Nephron (organoid): Measurements from ENCODE around the gene HSP90AB1.

Experiments
- H3K27ac Mint-ChIP-seq, 3 experiments: 2 replicates each; pipeline ENCODE4 v1.8.0; 2020; ENCODE audit warnings: mixed read lengths in 3 of 3, mild to moderate bottlenecking in 2 of 3, moderate library complexity in 1 of 3
- H3K27me3 Mint-ChIP-seq: 2 replicates; pipeline ENCODE4 v1.8.0; 2021; ENCODE audit warnings: low read depth, mild to moderate bottlenecking, moderate library complexity, mixed read lengths
- H3K36me3 Mint-ChIP-seq: 2 replicates; pipeline ENCODE4 v1.8.0; 2020; ENCODE audit warnings: low read depth, mixed read lengths
- H3K4me1 Mint-ChIP-seq: 2 replicates; pipeline ENCODE4 v1.8.0; 2020; ENCODE audit warnings: mixed read lengths
- H3K4me3 Mint-ChIP-seq, 3 experiments: 2 replicates each; pipeline ENCODE4 v1.8.0; 2020; ENCODE audit warnings: mild to moderate bottlenecking in 3 of 3, mixed read lengths in 3 of 3, moderate library complexity in 2 of 3
- H3K9me3 Mint-ChIP-seq: 2 replicates; pipeline ENCODE4 v1.8.0; 2020; ENCODE audit warnings: mixed read lengths
- CTCF ChIP-seq, 3 experiments: fragments of 200-600 bp; sonication (generic); IDR thresholded peaks; one replicate each; pipeline ENCODE4 v1.5.0; 2021; ENCODE audit warnings: antibody characterized with exemption in 3 of 3; ENCODE audit not compliant: unreplicated experiment in 3 of 3

HSP90AB1 gene

GRCh38 chr6:44284121-44284520, 37.2 kb downstream of the HSP90AB1 start:
- Mint-ChIP-seq H3K27me3 (peaks cover 73% of the 10 kb centered on the region), H3K4me1 (no peaks in the 10 kb centered on the region), H3K27ac (no peak overlapping the region), H3K4me3 (no peak overlapping the region), H3K36me3 (no peaks in the 10 kb centered on the region), H3K9me3 (no peaks in the 10 kb centered on the region)
- TF ChIP-seq CTCF (IDR thresholded peaks at IDR 0.05; ENCODE audit: unreplicated experiment in 3 of 3), result no peak

DNA sequence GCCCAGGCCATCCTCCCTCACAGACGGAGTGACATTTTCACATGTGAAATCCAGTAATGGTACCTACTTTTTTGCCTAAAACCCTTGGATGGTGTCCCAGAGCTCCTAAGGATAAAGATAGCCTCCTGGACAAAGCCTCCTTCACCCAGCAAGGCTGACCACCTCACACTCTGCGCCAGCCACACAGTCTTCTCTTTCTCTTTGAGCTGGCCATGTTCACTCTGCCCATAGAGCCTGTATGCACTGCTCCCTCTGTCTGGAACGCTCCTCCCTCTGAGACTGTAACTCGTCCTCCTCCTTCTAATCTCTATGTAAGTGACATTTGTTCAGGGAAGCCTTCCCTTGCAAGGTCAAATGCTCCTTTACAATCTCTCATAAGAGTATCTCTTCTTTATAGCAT, 38.0 kb downstream of the HSP90AB1 start:
- Mint-ChIP-seq H3K4me1 (no peaks in the 10 kb centered on the region), H3K4me3 (no peak overlapping the region), H3K27ac (no peak overlapping the region), H3K27me3 (peaks cover 73% of the 10 kb centered on the region), H3K9me3 (no peaks in the 10 kb centered on the region), H3K36me3 (no peaks in the 10 kb centered on the region)
- no peak for TF ChIP-seq CTCF (IDR thresholded peaks at IDR 0.05; ENCODE audit: unreplicated experiment in 3 of 3)

DNA sequence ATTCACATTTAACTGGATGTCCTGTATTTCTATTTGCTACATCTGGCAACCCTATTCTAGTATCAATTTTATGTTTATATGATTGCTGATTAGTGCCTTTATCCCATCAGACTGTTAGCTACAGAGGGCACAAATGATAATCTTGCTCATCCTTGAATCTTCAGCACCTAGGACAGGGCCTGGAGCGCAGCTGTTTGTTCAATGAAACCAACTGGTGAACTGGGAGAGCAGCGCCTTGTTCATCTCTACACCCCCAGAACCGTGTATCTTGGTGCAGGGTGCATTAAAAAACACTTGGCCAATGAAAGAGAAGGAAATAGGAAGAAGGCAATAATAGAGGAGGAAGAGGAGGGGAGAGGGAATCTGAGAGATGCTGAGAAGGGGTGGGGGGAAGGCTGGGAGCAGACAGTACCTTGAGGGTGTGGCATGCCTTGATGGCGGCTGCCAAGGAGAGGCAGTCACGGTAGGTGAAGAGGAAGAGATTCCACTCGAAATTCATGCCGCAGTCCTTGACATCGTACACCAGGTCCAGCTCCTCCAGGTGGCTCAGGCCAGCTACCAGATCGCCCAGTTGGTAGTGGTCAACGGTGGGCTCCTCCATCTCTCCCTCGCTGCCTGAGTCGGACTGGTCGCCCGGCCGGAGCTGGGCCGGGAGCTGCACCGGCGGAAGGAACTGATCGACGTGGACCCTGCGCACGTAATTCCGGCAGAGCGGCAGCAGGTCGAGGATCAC, 38.8 kb downstream of the HSP90AB1 start:
- H3K4me1 Mint-ChIP-seq, result no peaks in the 10 kb centered on the region

DNA sequence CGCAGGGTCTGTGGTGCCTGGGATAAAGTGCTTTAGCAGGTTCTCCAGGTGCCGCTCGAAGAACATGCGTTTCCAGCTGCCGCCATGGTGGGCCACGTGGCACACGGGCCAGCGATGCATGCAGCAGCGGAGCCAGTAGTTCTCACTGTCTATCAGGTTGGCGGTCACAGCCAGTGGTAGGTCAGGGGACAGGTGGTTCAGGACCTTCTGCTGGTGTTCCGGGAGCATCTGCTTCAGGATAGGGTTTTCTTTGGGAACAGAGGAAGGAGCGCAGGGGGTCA, 39.3 kb downstream of the HSP90AB1 start:
- H3K4me3 Mint-ChIP-seq, result no peak overlapping the region
- H3K9me3 Mint-ChIP-seq, result no peaks in the 10 kb centered on the region
- no peak for TF ChIP-seq CTCF (IDR thresholded peaks at IDR 0.05; ENCODE audit: unreplicated experiment in 3 of 3)
- no peaks in the 10 kb centered on the region for H3K4me1 Mint-ChIP-seq
- H3K27me3 Mint-ChIP-seq, result peaks cover 73% of the 10 kb centered on the region
- H3K36me3 Mint-ChIP-seq, result no peaks in the 10 kb centered on the region
- no peak overlapping the region for H3K27ac Mint-ChIP-seq

More for the DNA sequence above, 38.8 kb downstream of the HSP90AB1 start:
- Mint-ChIP-seq H3K27ac (no peak overlapping the region), H3K27me3 (peaks cover 70% of the 10 kb centered on the region), H3K9me3 (no peaks in the 10 kb centered on the region), H3K4me3 (no peak overlapping the region), H3K36me3 (no peaks in the 10 kb centered on the region)
- no peak for TF ChIP-seq CTCF (IDR thresholded peaks at IDR 0.05; ENCODE audit: unreplicated experiment in 3 of 3)

GRCh38 chr6:44286747-44287146, 39.8 kb downstream of the HSP90AB1 start:
- Mint-ChIP-seq H3K27ac (no peak overlapping the region), H3K9me3 (no peaks in the 10 kb centered on the region), H3K4me1 (no peaks in the 10 kb centered on the region), H3K4me3 (no peak overlapping the region), H3K27me3 (peaks cover 79% of the 10 kb centered on the region), H3K36me3 (no peaks in the 10 kb centered on the region)
- TF ChIP-seq CTCF (IDR thresholded peaks at IDR 0.05; ENCODE audit: unreplicated experiment in 3 of 3), result no peak

GRCh38 chr6:44289726-44290260, 42.9 kb downstream of the HSP90AB1 start:
- no peak overlapping the region for H3K27ac Mint-ChIP-seq
- no peaks in the 10 kb centered on the region for H3K4me1 Mint-ChIP-seq
- no peak for TF ChIP-seq CTCF (IDR thresholded peaks at IDR 0.05; ENCODE audit: unreplicated experiment in 3 of 3)
- H3K27me3 Mint-ChIP-seq, result peaks cover 87% of the 10 kb centered on the region
- H3K36me3 Mint-ChIP-seq, result no peaks in the 10 kb centered on the region
- H3K4me3 Mint-ChIP-seq, result no peak overlapping the region
- no peaks in the 10 kb centered on the region for H3K9me3 Mint-ChIP-seq
